Suppressor macrophage treated with lipopolysaccharide for 1 hour (primary cell): ENCODE data around the gene VTI1A.
A peak's percentile ranks its signal among the peaks of the same experiment; 100 is the strongest.

Experiments used
- DNase-seq, 3 donors: peaks; one replicate each; pipeline ENCODE4 v3.0.0-alpha.2; 2020 to 2022

Gene VTI1A

DNA sequence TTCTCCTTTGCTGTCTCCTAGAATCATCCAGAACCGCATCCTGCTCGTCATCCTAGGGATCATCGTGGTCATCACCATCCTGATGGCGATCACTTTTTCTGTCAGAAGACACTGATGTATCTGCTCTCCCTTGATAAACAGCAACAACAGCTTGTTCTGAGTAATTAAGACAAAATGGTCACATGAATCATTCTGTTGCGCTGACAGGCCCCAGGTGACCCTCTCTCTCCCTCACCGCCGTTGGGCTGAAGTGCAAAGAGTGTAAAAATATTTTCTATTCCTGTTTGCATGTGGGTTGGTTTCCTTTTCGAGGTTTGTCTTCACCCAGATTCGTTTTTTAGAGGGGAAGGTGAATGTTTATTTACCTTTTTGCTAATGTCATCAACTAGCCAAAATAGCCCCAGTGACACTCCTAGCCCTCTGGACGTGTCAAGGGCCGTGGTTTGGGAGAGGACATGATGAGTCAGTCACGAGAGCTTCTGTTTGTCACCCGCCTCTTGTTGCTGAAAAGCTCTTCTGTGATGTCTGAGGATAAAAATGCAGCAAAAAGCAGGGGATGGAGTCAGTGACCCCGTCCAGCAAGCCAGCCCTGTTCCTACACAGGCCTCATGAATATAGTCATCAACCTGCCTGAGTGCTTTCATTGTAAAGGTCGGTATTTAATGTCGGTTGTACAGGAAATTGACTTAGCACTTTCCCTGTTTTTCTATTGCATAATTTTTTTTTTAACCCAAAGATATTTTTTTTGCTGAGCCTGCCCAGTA, 368.4 kb downstream of the VTI1A start:
- peak; percentile 67 to 79 (median 77) for DNase-seq

DNA sequence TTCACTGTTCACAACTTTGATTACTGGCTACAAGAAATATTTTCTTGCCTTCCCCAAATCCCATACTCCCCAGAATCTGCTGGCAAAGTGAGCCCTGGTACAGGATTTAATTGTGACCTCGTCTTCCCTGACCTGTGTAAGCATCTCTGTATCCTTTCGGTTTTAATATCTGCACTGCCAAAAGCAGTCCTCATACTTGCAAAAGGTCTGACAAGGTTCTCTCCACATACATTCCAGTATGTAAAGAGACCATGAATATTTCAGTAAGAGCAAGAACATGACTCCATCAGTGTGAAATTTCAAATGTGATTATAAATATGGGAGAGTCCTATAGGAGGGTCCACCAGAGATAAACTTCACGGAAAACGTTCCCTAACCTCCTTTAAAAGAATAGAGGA, 369.0 kb downstream of the VTI1A start:
- no peak for DNase-seq

DNA sequence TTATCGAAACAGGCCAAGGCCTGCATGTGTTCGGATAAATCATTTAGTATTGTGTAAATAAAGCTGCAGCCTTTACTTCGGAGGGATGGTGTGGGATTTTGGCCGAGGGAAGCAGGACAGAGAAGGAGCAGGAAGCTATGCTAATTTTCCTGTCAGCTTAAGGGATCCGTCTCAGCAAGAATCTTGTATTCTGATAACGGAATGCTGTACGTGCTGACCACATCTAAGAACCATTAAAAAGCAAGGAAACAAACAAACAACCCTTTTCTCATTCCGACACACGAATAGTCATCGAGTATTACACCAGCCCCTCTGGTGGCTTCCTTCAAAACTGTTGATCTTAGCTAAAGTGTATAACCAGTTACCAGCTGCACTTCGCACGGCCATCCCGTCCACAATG, 369.9 kb downstream of the VTI1A start:
- no peak for DNase-seq

- DNase-seq: no peak
These were observed 371.2 kb downstream of the VTI1A start for GRCh38 chr10:112817981-112818777.

GRCh38 chr10:112819231-112819630, 372.2 kb downstream of the VTI1A start:
- DNase-seq: peak in 2 of 3 donors; percentile 31 to 42

DNA sequence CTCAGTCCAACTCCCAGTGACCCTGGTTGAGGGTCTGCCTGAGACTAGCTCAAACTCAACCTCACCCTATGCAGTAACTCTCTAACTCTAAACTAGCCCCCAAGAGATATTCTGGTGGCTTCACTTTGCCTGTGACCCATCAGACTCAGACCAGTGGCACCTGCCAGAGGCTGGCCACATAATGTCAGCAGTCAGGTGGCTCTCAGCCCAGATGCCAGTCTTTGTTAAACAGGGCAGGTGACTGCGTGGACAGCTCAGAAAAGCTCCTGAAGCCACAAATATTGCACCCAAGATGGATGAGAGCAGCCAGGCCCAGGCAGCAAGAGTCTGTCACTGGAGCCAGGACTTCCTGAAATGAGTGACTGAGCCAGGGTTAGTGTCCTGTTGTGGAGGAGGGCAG, 373.3 kb downstream of the VTI1A start:
- no peak for DNase-seq

DNA sequence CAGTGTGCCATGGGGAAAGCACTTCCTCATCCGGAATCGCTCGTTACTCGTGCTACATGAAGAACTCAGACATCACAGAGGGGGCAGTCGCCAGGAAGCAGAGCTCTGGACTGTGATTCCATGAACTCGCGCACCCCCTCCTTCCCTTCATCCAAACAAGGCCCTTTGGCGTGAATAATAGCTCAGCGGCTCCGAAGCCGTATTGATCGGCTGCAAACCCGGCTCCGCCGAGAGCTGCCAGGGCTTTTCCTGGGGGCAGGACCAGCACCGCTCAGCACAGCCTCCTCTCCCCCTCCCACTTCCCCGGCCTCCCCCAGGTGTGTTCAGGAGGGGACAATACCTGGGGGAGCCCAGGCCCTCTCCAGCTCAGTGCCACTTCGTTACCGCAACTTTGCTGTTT, 374.0 kb downstream of the VTI1A start:
- DNase-seq: no peak

DNA sequence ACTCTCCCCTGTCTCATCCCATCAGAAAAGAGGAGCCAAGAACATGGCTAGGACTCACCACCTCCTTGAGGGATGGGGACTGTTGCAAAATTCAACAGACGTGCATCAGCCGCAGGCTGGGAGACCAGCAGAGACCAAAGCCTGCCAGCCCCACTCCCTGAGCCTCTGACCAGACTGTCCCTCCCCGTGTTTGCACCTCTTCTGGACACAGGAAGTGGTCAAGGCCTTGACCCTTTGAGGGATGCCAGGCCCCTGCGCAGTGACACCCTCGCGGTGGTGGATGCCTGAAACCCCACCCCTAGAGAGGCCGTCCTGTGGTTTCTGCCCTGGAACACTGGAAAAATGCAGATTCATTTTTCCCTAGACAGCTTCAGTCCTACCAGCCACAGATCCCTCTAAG, 374.6 kb downstream of the VTI1A start:
- DNase-seq: no peak

- DNase-seq: no peak
These were observed 376.0 kb downstream of the VTI1A start for GRCh38 chr10:112823007-112823406.

DNA sequence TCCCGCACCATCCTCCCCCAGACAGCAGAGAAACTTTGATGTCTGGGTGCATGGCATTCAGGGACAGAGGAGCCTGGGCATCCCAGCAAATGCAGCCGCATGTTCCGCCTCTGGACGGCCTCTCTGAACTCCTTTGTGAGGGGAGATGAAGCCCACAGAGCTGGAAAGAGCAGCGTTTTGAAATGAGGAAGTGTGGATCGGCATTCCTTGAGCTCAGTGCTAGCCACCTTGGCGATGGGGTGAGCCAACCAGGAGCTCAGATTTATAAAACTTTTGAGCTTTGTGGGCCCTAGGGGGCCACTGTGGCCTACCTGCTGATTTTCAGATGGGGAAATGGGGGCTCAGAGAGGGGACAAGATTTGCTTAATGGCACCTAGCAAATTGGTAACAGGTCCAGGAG, 376.6 kb downstream of the VTI1A start:
- no peak for DNase-seq

GRCh38 chr10:112826018-112826697, 379.1 kb downstream of the VTI1A start:
- DNase-seq: no peak

- DNase-seq: no peak
These were observed 380.1 kb downstream of the VTI1A start for GRCh38 chr10:112827086-112827485.

- DNase-seq: peak; percentile 40 to 44 (median 42)
These were observed 380.9 kb downstream of the VTI1A start for GRCh38 chr10:112827951-112828350.

DNA sequence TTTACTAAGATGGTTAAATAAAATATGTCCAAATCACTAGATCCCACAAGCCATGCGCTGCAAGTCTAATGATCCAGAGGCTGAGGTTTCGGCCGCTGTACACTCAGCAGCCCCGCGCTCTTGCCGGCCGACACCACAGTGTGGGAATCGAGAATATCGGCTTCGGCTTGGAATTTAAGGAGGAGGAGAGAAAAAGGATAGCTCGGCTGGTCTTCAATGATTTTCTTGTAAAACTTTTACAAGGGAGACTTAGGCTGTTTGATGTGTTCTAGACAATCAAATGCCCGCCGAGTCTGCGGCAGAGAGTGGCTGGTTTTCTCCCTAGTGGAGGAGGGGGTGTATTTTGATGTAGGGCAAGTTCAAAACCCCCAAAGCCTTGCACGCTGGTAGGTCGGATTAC, 384.8 kb downstream of the VTI1A start:
- no peak for DNase-seq

DNA sequence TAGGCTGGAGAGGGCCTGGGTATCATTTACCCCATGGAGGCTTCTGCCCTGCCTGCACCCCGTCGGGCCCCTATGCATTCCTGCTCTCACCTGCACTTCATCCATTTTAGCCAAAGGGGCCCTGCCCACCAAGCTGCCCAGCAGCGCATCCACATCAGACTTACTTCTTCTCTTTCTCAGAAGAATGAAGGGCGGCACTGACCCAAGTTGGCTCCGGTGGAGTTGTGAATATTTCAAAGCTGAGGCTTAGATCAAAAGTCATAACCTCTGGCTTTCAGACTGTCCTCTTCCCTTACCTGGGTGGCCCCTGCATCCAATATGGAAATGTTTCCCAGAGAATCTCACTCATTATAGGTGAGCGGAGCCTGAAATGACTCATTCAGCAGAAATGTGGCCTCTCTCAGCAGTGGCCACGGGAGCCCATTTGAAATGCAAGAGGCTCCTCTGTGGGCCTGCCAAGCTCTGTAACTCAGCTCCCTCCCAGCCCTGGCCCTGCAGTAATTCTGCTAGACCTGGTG, 385.4 kb downstream of the VTI1A start:
- no peak for DNase-seq

DNA sequence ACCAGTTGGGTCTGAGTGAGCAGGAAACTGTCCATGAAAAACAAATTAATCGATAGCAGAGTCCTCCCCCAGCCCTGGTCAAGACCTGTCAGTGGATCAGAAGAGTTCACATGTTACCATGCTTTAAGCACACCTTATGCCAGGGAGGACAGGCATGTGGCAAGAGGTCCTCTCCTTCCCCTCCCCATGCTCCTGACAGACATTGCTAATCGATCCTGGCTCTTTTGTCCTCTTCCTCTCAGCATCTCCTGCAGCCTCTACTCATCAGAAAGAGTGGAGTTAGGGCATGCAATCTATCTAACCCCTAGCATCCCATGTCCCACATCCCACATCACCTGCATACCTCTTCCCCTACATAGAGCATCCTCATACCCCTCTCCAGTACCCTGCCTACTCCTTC, 385.9 kb downstream of the VTI1A start:
- DNase-seq: no peak

- DNase-seq: no peak
These were observed 387.8 kb downstream of the VTI1A start for GRCh38 chr10:112834751-112835181.

- DNase-seq: no peak
These were observed 388.3 kb downstream of the VTI1A start for GRCh38 chr10:112835217-112835715.

- peak; percentile 48 to 70 (median 63) for DNase-seq
These were observed 389.0 kb downstream of the VTI1A start for GRCh38 chr10:112835944-112836451.

DNA sequence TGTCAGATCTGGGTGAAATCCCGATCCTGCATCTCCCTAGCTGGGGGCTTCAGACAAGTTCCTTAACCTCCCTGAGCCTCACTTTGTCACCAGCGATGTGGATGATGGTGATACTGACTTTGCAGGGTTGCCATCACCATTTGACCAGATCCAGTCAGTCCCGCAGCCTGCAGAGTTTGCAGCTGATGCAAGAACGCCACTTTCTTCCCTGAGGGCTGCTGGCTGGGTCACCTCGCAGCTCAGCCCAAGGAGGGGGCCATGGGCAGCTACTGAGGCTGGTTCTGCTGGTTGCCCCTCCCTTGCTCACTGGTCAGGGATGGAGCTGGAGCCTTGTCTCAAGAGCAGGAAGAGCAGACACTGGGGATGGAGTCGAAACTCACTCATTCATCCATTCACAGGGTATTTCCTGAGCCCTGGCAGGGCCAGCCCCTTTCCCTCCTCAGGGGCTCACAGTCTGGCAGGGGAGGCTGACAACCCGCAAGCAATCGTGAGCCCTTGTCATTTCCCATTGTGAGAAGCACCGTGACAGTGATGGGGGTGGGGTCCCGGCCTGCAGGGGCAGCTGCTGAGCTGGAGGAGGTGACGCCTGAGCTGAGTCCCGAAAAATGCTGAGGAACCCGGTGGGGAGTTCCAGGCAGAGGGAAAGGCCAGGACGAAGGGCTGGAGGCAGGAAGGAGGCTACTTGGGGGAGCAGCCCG, 391.9 kb downstream of the VTI1A start:
- no peak for DNase-seq

DNA sequence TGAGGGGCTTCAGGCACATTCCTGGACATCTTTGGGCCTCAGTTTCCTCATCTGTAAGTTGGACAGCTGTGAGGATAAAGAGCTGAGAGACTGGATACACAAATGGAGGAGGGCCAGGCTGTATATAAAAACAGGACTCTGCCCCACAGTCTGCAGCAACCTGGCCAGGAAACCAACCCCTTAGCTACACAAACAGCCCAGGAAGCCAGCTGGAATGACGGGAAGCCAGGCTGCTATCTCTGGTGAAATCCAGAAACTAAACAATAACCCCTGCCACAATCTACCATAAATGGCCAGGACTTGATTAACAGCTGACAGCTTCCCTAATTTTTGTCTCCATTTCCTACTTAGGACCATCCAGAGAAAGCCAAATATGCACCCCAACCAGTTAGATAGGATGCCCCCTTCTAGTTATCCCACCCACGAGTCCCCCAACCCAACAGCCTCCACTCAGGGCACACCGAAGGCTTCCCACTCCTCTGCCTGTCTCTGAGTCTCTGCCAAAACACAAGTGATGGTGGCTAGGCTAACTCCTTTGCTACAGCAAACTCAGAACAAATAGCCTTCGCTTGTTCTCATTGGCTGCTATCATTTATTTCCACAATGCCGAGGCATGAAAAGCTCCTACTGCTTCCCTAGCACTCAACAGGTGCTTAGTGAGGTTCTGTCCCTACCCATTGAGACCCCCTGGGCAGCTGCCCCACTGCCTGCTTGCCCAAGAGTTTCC, 393.1 kb downstream of the VTI1A start:
- DNase-seq: no peak

- DNase-seq: no peak
These were observed 394.5 kb downstream of the VTI1A start for GRCh38 chr10:112841549-112841948.
